Astrocyte (in vitro differentiated cells and primary cell): ENCODE measurements around the gene SGO1. TPM values are rescaled to one million over a fixed set of nuclear protein-coding genes. Genes with fewer than 3 reads are reported as not detected.
"Not testable (repeated sequence)": the region's sequence is repeated elsewhere in the genome, so short reads cannot be mapped to it uniquely, and the experiment has no call there.

ENCODE experiments used
- DNase-seq: peaks from one replicate; pipeline ENCODE4 v3.0.0-alpha.2; 2010; ENCODE audit warnings: low read depth
- FAIRE-seq: peaks from 2 replicates; lab custom pipeline; 2011; peaks lifted over from hg19 to GRCh38; lab: Jason Lieb, UNC
- H2AFZ ChIP-seq: 2 replicates; pipeline ENCODE4 v1.6.0; 2012; ENCODE audit warnings: low read depth, low read length, inconsistent platforms
- H3K27ac ChIP-seq: 2 replicates; pipeline ENCODE4 v1.5.1; 2011; ENCODE audit warnings: low read depth, low read length, inconsistent platforms
- H3K27me3 ChIP-seq: 2 replicates; pipeline ENCODE4 v1.6.0; 2011; ENCODE audit warnings: low read length, inconsistent platforms; ENCODE audit not compliant: insufficient read depth
- H3K36me3 ChIP-seq: 2 replicates; pipeline ENCODE4 v1.5.1; 2011; ENCODE audit warnings: low read length, inconsistent platforms; ENCODE audit not compliant: insufficient read depth
- H3K4me1 ChIP-seq: 2 replicates; pipeline ENCODE4 v1.5.1; 2011; ENCODE audit warnings: low read length, inconsistent platforms; ENCODE audit not compliant: insufficient read depth
- H3K4me2 ChIP-seq: 2 replicates; pipeline ENCODE4 v1.6.0; 2012; ENCODE audit warnings: low read length, inconsistent platforms
- H3K4me3 ChIP-seq: 2 replicates; pipeline ENCODE4 v1.5.1; 2011; ENCODE audit warnings: low read depth, mild to moderate bottlenecking, low read length, inconsistent platforms; ENCODE audit not compliant: insufficient read depth
- H3K79me2 ChIP-seq: 2 replicates; pipeline ENCODE4 v1.6.0; 2012; ENCODE audit warnings: mild to moderate bottlenecking, low read length, inconsistent platforms; ENCODE audit not compliant: insufficient read depth
- H3K9ac ChIP-seq: 2 replicates; pipeline ENCODE4 v1.6.0; 2012; ENCODE audit warnings: mild to moderate bottlenecking, low read length, inconsistent platforms
- H3K9me3 ChIP-seq: 2 replicates; pipeline ENCODE4 v1.5.1; 2012; ENCODE audit warnings: low read depth, mild to moderate bottlenecking, low read length, inconsistent platforms; ENCODE audit not compliant: insufficient read depth
- H4K20me1 ChIP-seq: 2 replicates; pipeline ENCODE4 v1.6.0; 2012; ENCODE audit warnings: low read length, inconsistent platforms; ENCODE audit not compliant: insufficient read depth
- H3K27ac Mint-ChIP-seq: one replicate; pipeline ENCODE4 v1.8.0; 2021; ENCODE audit warnings: mild to moderate bottlenecking, mixed read lengths; ENCODE audit not compliant: unreplicated experiment
- H3K27me3 Mint-ChIP-seq: one replicate; pipeline ENCODE4 v1.8.0; 2021; ENCODE audit warnings: low read depth, mixed read lengths; ENCODE audit not compliant: unreplicated experiment
- H3K36me3 Mint-ChIP-seq: one replicate; pipeline ENCODE4 v1.8.0; 2021; ENCODE audit warnings: low read depth, mixed read lengths; ENCODE audit not compliant: unreplicated experiment
- H3K4me1 Mint-ChIP-seq: one replicate; pipeline ENCODE4 v1.8.0; 2021; ENCODE audit warnings: low read depth, mixed read lengths; ENCODE audit not compliant: unreplicated experiment
- H3K4me3 Mint-ChIP-seq: one replicate; pipeline ENCODE4 v1.8.0; 2021; ENCODE audit warnings: mild to moderate bottlenecking, moderate library complexity, mixed read lengths; ENCODE audit not compliant: unreplicated experiment
- H3K9me3 Mint-ChIP-seq: one replicate; pipeline ENCODE4 v1.8.0; 2021; ENCODE audit warnings: mild to moderate bottlenecking, mixed read lengths; ENCODE audit not compliant: unreplicated experiment
- EZH2 ChIP-seq: IDR thresholded peaks from 2 replicates; pipeline ENCODE4 v1.6.1; 2012; ENCODE audit warnings: mild to moderate bottlenecking, low read length, inconsistent platforms; ENCODE audit not compliant: insufficient read depth
- total RNA-seq: library from RNA; stranded (reverse); gene quantifications from 2 replicates; pipeline ENCODE4 v1.2.1, GENCODE V29; 2021
- TF ChIP-seq, protein P1 (sequence below): IDR thresholded peaks from 2 replicates; pipeline ENCODE4 v1.5.1; 2011; ENCODE audit warnings: low read depth, mild to moderate bottlenecking, inconsistent platforms, low read length, moderate library complexity; ENCODE audit not compliant: insufficient read depth

The SGO1 gene
- total RNA-seq, 1 donor from 2014 or later: 3.0 TPM

DNA sequence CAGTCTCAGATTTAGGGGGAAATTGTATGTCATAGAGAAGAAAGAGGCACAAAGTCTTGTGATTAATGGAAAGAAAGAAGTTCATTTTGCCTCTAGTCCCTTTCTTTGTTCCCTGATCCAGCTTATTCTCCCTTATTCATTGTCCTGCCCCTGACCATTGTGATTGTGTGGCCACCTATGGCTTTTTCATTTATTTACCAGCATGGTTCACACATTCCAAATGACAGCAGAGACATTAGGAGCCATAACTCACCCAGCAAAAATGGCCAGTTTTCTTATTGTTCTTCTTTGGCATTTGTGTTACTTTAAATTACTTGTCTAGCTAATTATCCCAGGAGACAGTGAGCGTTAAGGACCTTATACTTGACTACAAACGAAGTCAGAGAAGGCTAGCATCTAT, 36.3 kb upstream of the SGO1 start:
- Histone ChIP-seq H2AFZ (no peak overlapping the region), H3K4me2 (no peak overlapping the region), H3K4me3 (no peak overlapping the region), H4K20me1 (no peaks in the 10 kb centered on the region), H3K79me2 (no peaks in the 10 kb centered on the region), H3K27ac (no peak overlapping the region), H3K36me3 (no peaks in the 10 kb centered on the region), H3K9ac (no peak overlapping the region), H3K4me1 (no peaks in the 10 kb centered on the region), H3K27me3 (no peaks in the 10 kb centered on the region), H3K9me3 (no peaks in the 10 kb centered on the region)
- no peaks in the 10 kb centered on the region for H3K4me1 Mint-ChIP-seq
- H3K9me3 Mint-ChIP-seq: no peaks in the 10 kb centered on the region
- no peak overlapping the region for H3K4me3 Mint-ChIP-seq
- H3K36me3 Mint-ChIP-seq: no peaks in the 10 kb centered on the region
- no peak overlapping the region for H3K27ac Mint-ChIP-seq
- no peak for FAIRE-seq
- no peaks in the 10 kb centered on the region for H3K27me3 Mint-ChIP-seq
- DNase-seq: no peak
- no peak for TF ChIP-seq EZH2
- TF ChIP-seq, protein P1, sequence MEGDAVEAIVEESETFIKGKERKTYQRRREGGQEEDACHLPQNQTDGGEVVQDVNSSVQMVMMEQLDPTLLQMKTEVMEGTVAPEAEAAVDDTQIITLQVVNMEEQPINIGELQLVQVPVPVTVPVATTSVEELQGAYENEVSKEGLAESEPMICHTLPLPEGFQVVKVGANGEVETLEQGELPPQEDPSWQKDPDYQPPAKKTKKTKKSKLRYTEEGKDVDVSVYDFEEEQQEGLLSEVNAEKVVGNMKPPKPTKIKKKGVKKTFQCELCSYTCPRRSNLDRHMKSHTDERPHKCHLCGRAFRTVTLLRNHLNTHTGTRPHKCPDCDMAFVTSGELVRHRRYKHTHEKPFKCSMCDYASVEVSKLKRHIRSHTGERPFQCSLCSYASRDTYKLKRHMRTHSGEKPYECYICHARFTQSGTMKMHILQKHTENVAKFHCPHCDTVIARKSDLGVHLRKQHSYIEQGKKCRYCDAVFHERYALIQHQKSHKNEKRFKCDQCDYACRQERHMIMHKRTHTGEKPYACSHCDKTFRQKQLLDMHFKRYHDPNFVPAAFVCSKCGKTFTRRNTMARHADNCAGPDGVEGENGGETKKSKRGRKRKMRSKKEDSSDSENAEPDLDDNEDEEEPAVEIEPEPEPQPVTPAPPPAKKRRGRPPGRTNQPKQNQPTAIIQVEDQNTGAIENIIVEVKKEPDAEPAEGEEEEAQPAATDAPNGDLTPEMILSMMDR: no peak

DNA sequence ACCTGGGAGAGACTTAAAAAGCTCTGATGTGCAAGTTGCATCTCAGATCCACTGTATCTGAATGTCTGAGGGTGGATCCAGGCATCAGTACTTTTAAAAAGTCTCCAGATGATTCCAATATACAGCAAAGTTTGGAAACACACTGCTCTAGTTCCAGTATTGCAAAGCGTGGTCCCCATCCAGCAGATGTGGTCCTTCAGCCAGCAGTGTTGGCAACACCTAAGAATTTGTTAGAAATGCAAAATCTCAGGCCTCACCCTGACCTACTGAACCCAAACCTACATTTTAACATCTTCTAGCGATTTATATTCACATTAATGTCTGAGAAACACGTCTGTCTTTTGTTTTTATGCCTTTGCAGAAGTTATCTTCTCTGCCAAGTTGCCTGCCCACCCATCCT, 32.2 kb upstream of the SGO1 start:
- FAIRE-seq: no peak
- no peaks in the 10 kb centered on the region for H3K79me2 ChIP-seq
- H3K4me1 ChIP-seq: no peaks in the 10 kb centered on the region
- H4K20me1 ChIP-seq: no peaks in the 10 kb centered on the region
- no peak for DNase-seq
- no peak overlapping the region for H3K4me3 ChIP-seq
- TF ChIP-seq EZH2: no peak
- TF ChIP-seq, protein P1: no peak
- no peak overlapping the region for H3K4me2 ChIP-seq
- no peaks in the 10 kb centered on the region for H3K27me3 Mint-ChIP-seq
- H3K9me3 ChIP-seq: no peaks in the 10 kb centered on the region
- no peak overlapping the region for H3K9ac ChIP-seq
- no peak overlapping the region for H3K27ac Mint-ChIP-seq
- no peaks in the 10 kb centered on the region for H3K36me3 Mint-ChIP-seq
- no peaks in the 10 kb centered on the region for H3K36me3 ChIP-seq
- no peaks in the 10 kb centered on the region for H3K27me3 ChIP-seq
- no peaks in the 10 kb centered on the region for H3K4me1 Mint-ChIP-seq
- H2AFZ ChIP-seq: no peak overlapping the region
- peaks cover 2% of the 10 kb centered on the region for H3K9me3 Mint-ChIP-seq
- H3K27ac ChIP-seq: no peak overlapping the region
- H3K4me3 Mint-ChIP-seq: no peak overlapping the region

- Histone ChIP-seq H3K9me3 (no peaks in the 10 kb centered on the region), H3K27me3 (no peaks in the 10 kb centered on the region), H3K4me2 (no peak overlapping the region), H2AFZ (no peak overlapping the region), H4K20me1 (no peaks in the 10 kb centered on the region), H3K36me3 (no peaks in the 10 kb centered on the region), H3K27ac (no peak overlapping the region), H3K4me1 (no peaks in the 10 kb centered on the region), H3K4me3 (no peak overlapping the region), H3K79me2 (no peaks in the 10 kb centered on the region), H3K9ac (no peak overlapping the region)
- Mint-ChIP-seq H3K4me1 (no peaks in the 10 kb centered on the region), H3K27me3 (no peaks in the 10 kb centered on the region), H3K36me3 (no peaks in the 10 kb centered on the region), H3K9me3 (peaks cover 2% of the 10 kb centered on the region), H3K4me3 (no peak overlapping the region), H3K27ac (no peak overlapping the region)
- FAIRE-seq: no peak
- TF ChIP-seq EZH2: no peak
- TF ChIP-seq, protein P1: no peak
- DNase-seq: no peak
These were observed 29.6 kb upstream of the SGO1 start for GRCh38 chr3:20215636-20216035.

DNA sequence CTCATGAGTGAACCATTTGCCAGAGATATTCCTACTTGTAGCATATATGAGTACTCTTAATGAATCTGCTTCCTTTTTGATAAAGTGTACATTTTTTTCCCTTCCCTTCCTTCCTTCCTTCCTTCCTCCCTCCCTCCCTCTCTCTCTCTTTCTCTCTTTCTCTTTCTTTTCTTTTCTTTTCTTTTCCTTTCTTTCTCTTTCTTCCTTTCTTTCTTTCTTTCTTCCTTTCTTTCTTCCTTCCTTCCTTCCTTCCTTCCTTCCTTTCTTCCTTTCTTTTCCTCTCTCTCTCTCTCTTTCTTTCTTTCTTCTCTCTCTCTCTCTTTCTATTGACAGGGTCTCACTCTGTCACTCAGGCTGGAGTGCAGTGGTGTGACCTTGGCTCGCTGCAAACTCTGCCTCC, 27.5 kb upstream of the SGO1 start:
- not testable (repeated sequence) for H3K27me3 Mint-ChIP-seq, H3K36me3 Mint-ChIP-seq, H3K4me1 ChIP-seq, H4K20me1 ChIP-seq, H3K9me3 Mint-ChIP-seq, DNase-seq, H3K4me2 ChIP-seq, H3K36me3 ChIP-seq, H3K9ac ChIP-seq, H3K27me3 ChIP-seq, H3K79me2 ChIP-seq, H3K4me3 ChIP-seq, H3K4me3 Mint-ChIP-seq, FAIRE-seq, H3K9me3 ChIP-seq, H3K27ac Mint-ChIP-seq, H3K27ac ChIP-seq, H2AFZ ChIP-seq, H3K4me1 Mint-ChIP-seq
